H1 (cell line): ENCODE data around the gene ATP6V1B1. TPM values are rescaled to one million over a fixed set of nuclear protein-coding genes. Genes with fewer than 3 reads are reported as not detected.
A peak's percentile ranks its signal among the peaks of the same experiment; 100 is the strongest.

ENCODE experiments used
- CTCF ChIA-PET: fragments of 300-600 bp; sonication (Branson Sonifier 250); formaldehyde crosslinking; loops from one replicate; lab custom pipeline; 2021; ENCODE audit not compliant: partially characterized antibody; lab: Charles Lee
- POLR2A ChIA-PET: fragments of 300-600 bp; sonication (Branson Sonifier 250); formaldehyde crosslinking; loops from one replicate; lab custom pipeline; 2021; ENCODE audit warnings: inconsistent platforms; ENCODE audit not compliant: partially characterized antibody; lab: Charles Lee
- DNase-seq, 2 experiments: peaks; one replicate each; pipeline versions ENCODE4 v3.0.0 to v3.0.0-alpha.2; 2010 to 2022; ENCODE audit warnings: low spot score in 2 of 2, low read depth in 1 of 2, mixed read lengths in 1 of 2
- FAIRE-seq: peaks from 2 replicates; lab custom pipeline; 2011; peaks lifted over from hg19 to GRCh38; lab: Jason Lieb, UNC
- H2AFZ ChIP-seq: 2 replicates; pipeline ENCODE4 v1.8.1; 2012; ENCODE audit warnings: low read length, inconsistent platforms
- H2AK5ac ChIP-seq: 2 replicates; pipeline ENCODE4 v1.6.1; 2013; ENCODE audit warnings: low read depth, low read length
- H2BK120ac ChIP-seq: replicated peaks from 2 replicates; pipeline ENCODE3; 2013; ENCODE audit warnings: low read depth, low read length, inconsistent platforms
- H2BK12ac ChIP-seq: 2 replicates; pipeline ENCODE4 v1.6.1; 2013; ENCODE audit warnings: low read depth, low read length
- H2BK15ac ChIP-seq: 2 replicates; pipeline ENCODE4 v1.6.1; 2013; ENCODE audit warnings: low read length
- H2BK20ac ChIP-seq: 2 replicates; pipeline ENCODE4 v1.6.1; 2013; ENCODE audit warnings: low read length
- H2BK5ac ChIP-seq: 2 replicates; pipeline ENCODE4 v1.6.1; 2013; ENCODE audit warnings: low read depth, low read length
- H3K14ac ChIP-seq: 2 replicates; pipeline ENCODE4 v1.6.1; 2013; ENCODE audit warnings: inconsistent platforms; ENCODE audit not compliant: insufficient read length
- H3K18ac ChIP-seq: 2 replicates; pipeline ENCODE4 v1.6.1; 2013; ENCODE audit warnings: low read length; ENCODE audit errors: extremely low read depth
- H3K23ac ChIP-seq: 2 replicates; pipeline ENCODE4 v1.6.1; 2013; ENCODE audit warnings: inconsistent platforms; ENCODE audit not compliant: insufficient read length
- H3K23me2 ChIP-seq: 2 replicates; pipeline ENCODE4 v1.6.1; 2013; ENCODE audit warnings: low read depth, low read length
- H3K27ac ChIP-seq: 2 replicates; pipeline ENCODE4 v1.6.1; 2011; ENCODE audit warnings: low read depth, low read length, inconsistent platforms
- H3K27me3 ChIP-seq, 4 experiments: replicated peaks in 1 of 4; 1 replicate in 1 of 4; 2 replicates in 3 of 4; pipeline versions ENCODE4 v1.6.1 to v1.8.1; 2011 to 2013; ENCODE audit warnings: low read length in 3 of 4, mild to moderate bottlenecking in 3 of 4, inconsistent platforms in 2 of 4, mixed read lengths in 2 of 4, moderate library complexity in 1 of 4; ENCODE audit not compliant: control insufficient read depth in 3 of 4, insufficient read depth in 3 of 4; ENCODE audit errors: extremely low read depth in 1 of 4
- H3K36me3 ChIP-seq, 4 experiments: 2 replicates each; pipeline versions ENCODE4 v1.6.1 to v1.8.1; 2011 to 2013; ENCODE audit warnings: mild to moderate bottlenecking in 4 of 4, low read length in 3 of 4, moderate library complexity in 2 of 4, control low read depth in 1 of 4, inconsistent platforms in 1 of 4; ENCODE audit not compliant: insufficient read depth in 4 of 4, control insufficient read depth in 2 of 4
- H3K4ac ChIP-seq: replicated peaks from 2 replicates; pipeline ENCODE3; 2013; ENCODE audit warnings: low read length, low read depth, mixed read lengths, inconsistent platforms; ENCODE audit not compliant: insufficient read length
- H3K4me1 ChIP-seq, 4 experiments: replicated peaks in 1 of 4; 1 replicate in 1 of 4; 2 replicates in 3 of 4; pipeline versions ENCODE4 v1.6.1 to v1.8.1; 2011 to 2013; ENCODE audit warnings: low read length in 3 of 4, inconsistent platforms in 2 of 4, mixed read lengths in 1 of 4; ENCODE audit not compliant: insufficient read depth in 4 of 4, control insufficient read depth in 3 of 4
- H3K4me2 ChIP-seq, 2 experiments: 2 replicates each; pipeline versions ENCODE4 v1.6.1 to v1.8.1; 2011 to 2013; ENCODE audit warnings: low read depth in 2 of 2, low read length in 2 of 2, control low read depth in 1 of 2, inconsistent platforms in 1 of 2, mild to moderate bottlenecking in 1 of 2; ENCODE audit not compliant: insufficient read depth in 1 of 2
- H3K4me3 ChIP-seq, 4 experiments: fragments of 200-600, 300-600 bp in 1 of 4; sonication (generic), shearing (Covaris generic), sonication (Bioruptor Twin) in 1 of 4; 2 replicates each; pipeline versions ENCODE4 v1.5.1 to v1.8.1; 2011 to 2016; ENCODE audit warnings: low read length in 4 of 4, low read depth in 3 of 4, control low read depth in 2 of 4, inconsistent platforms in 2 of 4, mild to moderate bottlenecking in 2 of 4, mixed read lengths in 1 of 4, moderate library complexity in 1 of 4; ENCODE audit not compliant: insufficient read depth in 2 of 4; ENCODE audit errors: extremely low read depth in 1 of 4
- H3K56ac ChIP-seq: replicated peaks from 2 replicates; pipeline ENCODE3; 2013; ENCODE audit warnings: low read depth, mild to moderate bottlenecking, mixed read lengths, low read length, inconsistent platforms; ENCODE audit not compliant: insufficient read length
- H3K79me1 ChIP-seq: 2 replicates; pipeline ENCODE4 v1.6.1; 2013; ENCODE audit warnings: low read depth, low read length, control low read depth
- H3K79me2 ChIP-seq, 2 experiments: 2 replicates each; pipeline versions ENCODE4 v1.6.1 to v1.8.1; 2012 to 2013; ENCODE audit warnings: low read length in 2 of 2, mild to moderate bottlenecking in 2 of 2, inconsistent platforms in 1 of 2; ENCODE audit not compliant: insufficient read depth in 2 of 2, control insufficient read depth in 1 of 2
- H3K9ac ChIP-seq, 4 experiments: replicated peaks in 1 of 4; 1 replicate in 1 of 4; 2 replicates in 3 of 4; pipeline versions ENCODE4 v1.6.1 to v1.8.1; 2011 to 2013; ENCODE audit warnings: low read depth in 3 of 4, low read length in 3 of 4, control low read depth in 2 of 4, mild to moderate bottlenecking in 2 of 4, moderate library complexity in 2 of 4, inconsistent platforms in 1 of 4; ENCODE audit errors: extremely low read depth in 1 of 4
- H3K9me3 ChIP-seq, 2 experiments: 2 replicates each; pipeline versions ENCODE4 v1.6.1 to v1.8.1; 2012 to 2013; ENCODE audit warnings: mild to moderate bottlenecking in 2 of 2, moderate library complexity in 2 of 2, control low read depth in 1 of 2, inconsistent platforms in 1 of 2, low read depth in 1 of 2, low read length in 1 of 2, mixed read lengths in 1 of 2; ENCODE audit not compliant: insufficient read depth in 2 of 2
- H4K20me1 ChIP-seq, 2 experiments: replicated peaks in 1 of 2; 2 replicates each; pipeline versions ENCODE3 to v1.8.1; 2011 to 2013; ENCODE audit warnings: inconsistent platforms in 2 of 2, low read length in 2 of 2, mild to moderate bottlenecking in 1 of 2; ENCODE audit not compliant: insufficient read depth in 2 of 2, control insufficient read depth in 1 of 2
- H4K5ac ChIP-seq: 2 replicates; pipeline ENCODE4 v1.6.1; 2013; ENCODE audit warnings: low read length, low read depth, mixed read lengths, inconsistent platforms; ENCODE audit not compliant: insufficient read length
- H4K8ac ChIP-seq: 2 replicates; pipeline ENCODE4 v1.8.0; 2013; ENCODE audit warnings: mild to moderate bottlenecking, moderate library complexity, low read length, inconsistent platforms; ENCODE audit not compliant: insufficient read depth; ENCODE audit errors: extremely low read depth
- H4K91ac ChIP-seq: replicated peaks from 2 replicates; pipeline ENCODE3; 2013; ENCODE audit warnings: low read length, mixed read lengths, inconsistent platforms; ENCODE audit not compliant: insufficient read length
- EGR1 ChIP-seq: IDR thresholded peaks from 2 replicates; pipeline ENCODE4 v1.6.1; 2011; ENCODE audit warnings: low read depth, low read length, borderline replicate concordance
- RNF2 ChIP-seq: fragments of 200-900, 300-1000 bp; sonication (generic); IDR thresholded peaks from 2 replicates; pipeline ENCODE4 v1.7.1; 2016; ENCODE audit warnings: borderline replicate concordance, low read depth, mild to moderate bottlenecking, antibody characterized with exemption, low read length; ENCODE audit not compliant: poor library complexity, severe bottlenecking; ENCODE audit errors: missing control alignments
- WGBS, 2 experiments: shearing (Covaris generic) in 1 of 2; methylation state at CpG; one replicate each; pipeline versions ENCODE4 v1.1.6 to v1.1.7; 2013 to 2015; ENCODE audit warnings: low lambda C conversion rate in 2 of 2, mixed read lengths in 2 of 2, inconsistent platforms in 1 of 2, low coverage in 1 of 2, missing lambda C conversion rate in 1 of 2; ENCODE audit not compliant: insufficient replicate concordance in 2 of 2, insufficient coverage in 1 of 2, insufficient read length in 1 of 2; ENCODE audit errors: extremely low coverage in 1 of 2, missing lambda C conversion rate in 1 of 2; 5-methylcytosine and 5-hydroxymethylcytosine counted together
- polyA plus RNA-seq, 7 experiments: library from polyadenylated mRNA; depleted of rRNA in 3 of 7; stranded (reverse) in 5 of 7; unstranded in 2 of 7; fragments of >200 nt in 5 of 7; fragments of 200-250 nt in 2 of 7; gene quantifications; 1 replicate in 5 of 7; 2 replicates in 1 of 7; 4 replicates in 1 of 7; pipeline versions ENCODE4 v1.2.1 to v1.2.3, GENCODE V29; 2011 to 2013; ENCODE audit warnings: missing spikeins in 2 of 7, mixed read lengths in 2 of 7
- total RNA-seq: library from RNA; stranded (reverse); fragmentation: NEBNext Ultra II Directional; extraction: Animal tissue kit (Norgen Biotek cat#: 25700); gene quantifications from 2 replicates; pipeline ENCODE4 v1.2.1, GENCODE V29; 2021

Gene ATP6V1B1
- total and polyA plus RNA-seq, 2 of the 8 experiments (the other 6 are each of a cell fraction or from before 2014, with no cell fraction given), result not detected

- no peak overlapping the region for H2BK120ac ChIP-seq
- H4K91ac ChIP-seq, result no peak overlapping the region
- no peak overlapping the region for H3K14ac ChIP-seq
- no peaks in the 10 kb centered on the region for H3K79me2 ChIP-seq
- no peak overlapping the region for H3K4ac ChIP-seq
- DNase-seq (no peak), FAIRE-seq (no peak)
- H3K36me3 ChIP-seq, result no peaks in the 10 kb centered on the region
- H3K23ac ChIP-seq, result no peak overlapping the region
- peaks cover 23 to 26% of the 10 kb centered on the region in 2 experiments for H4K20me1 ChIP-seq
- POLR2A ChIA-PET, result interaction anchor here (1.2 kb wide), 2 partner anchors 14 to 20 kb away, joined by 4 read pairs; no protein-coding TSS in a partner anchor
- no peak overlapping the region for H2AK5ac ChIP-seq
- no peak overlapping the region for H2BK20ac ChIP-seq
- H3K79me1 ChIP-seq, result no peaks in the 10 kb centered on the region
- H3K18ac ChIP-seq, result no peak overlapping the region
- H2AFZ ChIP-seq, result no peak overlapping the region
- H3K27me3 ChIP-seq, result peaks cover 84 to 100% (median 93%) of the 10 kb centered on the region in 4 experiments
- H3K4me2 ChIP-seq, result peak overlapping the region; percentile 60 to 81
- CTCF ChIA-PET, result interaction anchor here (0.6 to 1.9 kb wide), 6 partner anchors 16 to 101 kb away, joined by 3 to 8 read pairs (median 4); no protein-coding TSS in a partner anchor
- no peak overlapping the region for H3K27ac ChIP-seq
- H3K9ac ChIP-seq, result no peak overlapping the region
- no peak overlapping the region for H2BK12ac ChIP-seq
- no peaks in the 10 kb centered on the region for H3K9me3 ChIP-seq
- H3K4me1 ChIP-seq, result peaks cover 0 to 20% (median 6%) of the 10 kb centered on the region in 4 experiments; a peak in 5 of 7 replicates
- no peak overlapping the region for H4K8ac ChIP-seq
- TF ChIP-seq RNF2, result peak; percentile 87
- no peak for TF ChIP-seq EGR1
- H3K56ac ChIP-seq, result no peak overlapping the region
- H4K5ac ChIP-seq, result no peak overlapping the region
- 5% methylated on average over 27 of the region's 27 CpGs; no CpG with 5 or more reads in 1 of the 2 experiments for WGBS, 2 experiments
- peak overlapping the region in 2 of 4 experiments; percentile 2 to 62; a peak in 2 of 8 replicates for H3K4me3 ChIP-seq
- H2BK5ac ChIP-seq, result no peak overlapping the region
- H2BK15ac ChIP-seq, result 0 out of 2 replicates have a peak overlapping the region, but pooled peaks have one; percentile 53
- H3K23me2 ChIP-seq, result peaks cover 4% of the 10 kb centered on the region; the same call in 1 of the 2 replicates
Observed at GRCh38 chr2:70888366-70888922, 47.3 kb upstream of the ATP6V1B1 start.
